Activated naive CD8-positive, alpha-beta T cell treated with anti-CD3 and anti-CD28 coated beads, Interleukin-2, amount 50 U/mL, for 16 hours (primary cell): Measurements from ENCODE around the gene CELSR3.

Experiments used
- DNase-seq: peaks from one replicate; pipeline ENCODE4 v3.0.0-alpha.2; 2020; ENCODE audit warnings: low read depth, low spot score

Gene CELSR3

DNA sequence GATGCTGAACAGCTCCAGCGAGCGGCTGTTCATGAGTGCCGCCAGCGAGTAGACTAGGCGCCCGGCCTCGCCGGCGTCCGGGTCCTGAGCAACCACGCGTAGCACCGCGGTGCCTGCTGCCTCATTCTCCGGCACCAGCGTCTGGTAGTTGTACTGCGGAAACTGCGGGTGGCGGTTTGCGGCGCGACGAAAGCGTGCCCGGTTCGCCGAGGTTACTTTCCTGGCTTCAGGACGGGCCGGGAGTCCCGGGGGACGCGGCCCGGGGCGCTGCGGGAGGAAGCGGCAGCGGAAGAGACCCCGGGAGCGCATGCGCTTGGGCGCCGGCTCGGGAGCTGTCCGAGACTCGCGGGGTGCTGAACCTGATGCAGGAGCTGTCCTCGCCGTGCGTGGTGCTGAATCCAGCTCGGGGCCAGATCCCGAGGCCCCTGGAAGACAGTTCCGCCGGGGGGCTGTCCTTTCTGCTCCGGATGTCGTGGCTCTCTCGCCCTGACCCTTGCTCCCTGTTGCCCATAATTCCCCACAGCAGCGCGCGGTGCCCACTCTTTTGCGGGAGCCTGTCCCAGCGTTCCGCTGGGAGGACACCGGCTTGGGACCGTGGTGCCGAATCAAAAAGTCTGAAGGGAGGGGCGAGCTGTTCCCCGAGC is 1.1 kb downstream of the CELSR3 start:
- peak; percentile 40 for DNase-seq

DNA sequence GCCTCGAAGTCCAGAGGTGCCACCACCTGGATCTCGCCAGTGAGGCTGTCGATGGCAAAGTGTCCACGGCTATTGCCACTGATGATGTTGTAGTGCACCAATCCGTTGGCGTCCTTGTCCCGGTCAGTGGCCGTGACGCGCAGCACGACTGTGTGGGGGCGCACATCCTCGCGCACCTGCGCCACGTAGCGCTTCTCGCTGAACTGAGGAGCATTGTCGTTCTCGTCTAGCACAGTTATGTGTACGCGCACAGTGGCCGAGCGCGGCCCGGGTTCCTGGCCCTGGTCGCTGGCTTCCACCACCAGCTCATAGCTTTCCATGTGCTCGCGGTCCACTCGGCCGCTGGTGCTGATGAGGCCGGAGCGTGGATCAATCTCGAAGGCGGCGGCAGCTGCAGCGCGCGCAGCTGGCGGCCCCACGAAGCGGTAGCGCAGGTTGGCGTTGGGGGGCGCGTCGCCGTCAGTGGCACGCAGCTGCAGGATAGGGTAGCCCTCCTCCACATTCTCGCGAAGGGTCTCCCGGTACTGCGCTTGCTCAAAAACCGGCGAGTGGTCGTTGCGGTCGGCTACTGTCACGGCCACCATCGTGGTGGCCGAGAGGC is 1.8 kb downstream of the CELSR3 start:
- no peak for DNase-seq

- DNase-seq = no peak
These were observed 5.8 kb downstream of the CELSR3 start for GRCh38 chr3:48656841-48657281.

DNA sequence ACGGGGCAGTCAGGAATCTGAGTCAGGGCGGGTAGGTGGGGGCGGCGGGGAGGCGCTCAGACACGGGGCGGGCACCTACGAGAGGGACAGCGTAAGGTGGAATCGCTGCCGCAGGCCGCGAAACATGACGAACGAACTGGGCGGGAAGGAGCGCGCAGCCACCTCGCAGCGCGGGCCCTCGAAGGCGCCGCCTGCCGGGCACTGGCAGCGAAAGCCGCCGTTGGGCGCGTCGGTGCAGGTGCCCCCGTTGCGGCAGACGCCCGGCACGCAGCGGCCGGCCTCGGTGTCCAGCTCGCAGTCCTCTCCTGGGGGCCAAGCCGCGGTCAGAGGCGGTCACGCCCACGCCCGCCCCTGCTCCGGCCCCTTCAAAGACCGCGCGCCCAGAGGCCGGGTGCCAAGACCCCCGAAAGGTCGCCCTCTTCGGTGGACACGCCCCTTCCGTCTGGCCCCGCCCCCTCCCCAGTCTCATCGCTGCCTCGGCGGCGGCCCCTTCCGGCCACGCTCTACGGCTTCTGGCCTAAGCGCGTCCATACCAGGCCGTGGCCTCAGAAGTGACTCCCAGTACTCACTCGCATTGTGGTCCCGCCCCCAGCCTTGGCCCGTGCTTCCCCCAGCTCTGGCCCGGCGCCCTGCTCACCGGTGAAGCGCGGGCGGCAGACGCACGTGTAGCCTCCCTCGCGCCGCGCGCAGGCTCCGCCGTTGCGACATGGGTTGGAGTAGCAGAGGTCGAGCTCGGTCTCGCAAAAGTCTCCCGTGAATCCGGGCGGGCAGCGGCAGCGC is 6.4 kb downstream of the CELSR3 start:
- peak; percentile 63 for DNase-seq

- DNase-seq = peak; percentile 33
These were observed 7.1 kb downstream of the CELSR3 start for GRCh38 chr3:48655606-48656005.

- no peak for DNase-seq
These were observed 7.6 kb downstream of the CELSR3 start for GRCh38 chr3:48655063-48655462.

DNA sequence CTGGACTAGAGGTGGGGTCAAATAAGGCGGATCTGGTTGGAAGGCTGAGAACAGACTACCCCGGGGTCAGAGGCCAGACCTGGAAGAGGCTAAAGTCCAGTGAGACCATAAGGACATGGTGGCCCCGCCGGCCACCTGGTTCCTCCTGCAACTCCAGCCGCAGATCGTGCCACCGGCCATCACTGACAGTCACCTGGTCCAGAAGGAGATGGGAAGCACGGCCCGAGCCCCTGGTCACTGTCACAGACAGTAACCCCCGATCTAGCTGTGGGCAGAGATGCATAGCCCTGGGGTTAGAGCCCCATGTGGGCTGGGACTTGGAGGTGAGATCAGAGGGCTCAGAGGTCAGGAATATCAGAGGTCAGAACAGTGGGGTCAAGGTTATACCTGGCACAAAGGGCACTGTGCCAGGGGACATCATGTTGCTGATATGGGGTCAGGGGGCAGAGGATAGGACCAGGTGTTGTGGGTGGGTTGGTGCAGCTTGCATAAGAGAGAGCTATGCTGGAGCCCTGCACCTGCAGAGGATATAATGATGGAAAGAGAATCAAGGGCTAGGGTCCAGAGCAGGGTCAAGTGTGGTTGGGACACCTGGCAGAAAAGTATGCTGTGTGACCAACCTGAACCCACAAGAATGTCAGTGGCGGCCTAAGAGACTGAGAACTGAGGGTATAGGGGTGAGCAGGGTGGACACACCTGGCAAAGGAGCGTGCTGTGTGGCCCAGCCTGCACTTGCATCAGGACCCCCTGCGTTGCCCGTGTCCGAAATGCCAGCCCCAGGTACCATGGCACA is 9.6 kb downstream of the CELSR3 start:
- no peak for DNase-seq

DNA sequence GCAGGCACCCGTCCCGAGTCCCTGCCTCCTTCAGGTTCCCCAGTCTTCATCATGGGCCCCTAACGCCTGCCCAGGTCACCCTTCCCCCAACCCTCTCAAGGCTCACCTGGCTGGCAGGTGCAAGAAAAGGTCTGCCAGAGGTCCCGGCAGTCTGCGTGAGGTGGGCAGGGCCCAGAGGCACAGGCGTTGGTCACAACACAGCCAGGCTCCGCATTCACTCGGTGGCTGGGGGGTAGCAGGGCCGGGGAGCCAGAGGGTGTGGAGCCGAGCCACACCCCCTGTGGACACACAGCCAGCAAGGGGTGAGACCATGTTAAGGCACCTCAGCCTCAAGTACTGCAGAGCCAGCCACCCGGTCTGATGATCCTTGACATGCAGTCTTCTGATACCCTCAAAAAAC is 10.9 kb downstream of the CELSR3 start:
- DNase-seq = no peak

DNA sequence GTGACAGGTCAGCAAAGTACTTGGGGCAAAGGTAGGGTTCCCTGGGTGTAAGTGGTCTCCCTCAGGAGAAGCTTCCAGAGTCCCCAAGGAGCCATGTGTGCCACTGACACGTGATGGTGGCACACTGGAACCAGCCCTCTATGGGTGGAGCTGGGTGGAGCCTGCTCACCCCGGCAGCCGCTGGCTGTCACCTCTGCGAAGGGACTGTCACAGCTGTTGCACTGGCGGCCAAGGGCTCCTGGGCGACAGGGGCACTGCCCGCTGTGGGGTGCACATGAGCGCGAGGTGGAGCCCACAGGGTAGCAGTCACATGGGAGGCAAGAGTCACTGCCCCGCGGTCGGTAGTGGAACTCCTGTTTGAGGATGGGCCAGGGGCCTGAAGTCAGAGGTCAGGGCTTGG is 12.0 kb downstream of the CELSR3 start:
- DNase-seq = no peak

DNA sequence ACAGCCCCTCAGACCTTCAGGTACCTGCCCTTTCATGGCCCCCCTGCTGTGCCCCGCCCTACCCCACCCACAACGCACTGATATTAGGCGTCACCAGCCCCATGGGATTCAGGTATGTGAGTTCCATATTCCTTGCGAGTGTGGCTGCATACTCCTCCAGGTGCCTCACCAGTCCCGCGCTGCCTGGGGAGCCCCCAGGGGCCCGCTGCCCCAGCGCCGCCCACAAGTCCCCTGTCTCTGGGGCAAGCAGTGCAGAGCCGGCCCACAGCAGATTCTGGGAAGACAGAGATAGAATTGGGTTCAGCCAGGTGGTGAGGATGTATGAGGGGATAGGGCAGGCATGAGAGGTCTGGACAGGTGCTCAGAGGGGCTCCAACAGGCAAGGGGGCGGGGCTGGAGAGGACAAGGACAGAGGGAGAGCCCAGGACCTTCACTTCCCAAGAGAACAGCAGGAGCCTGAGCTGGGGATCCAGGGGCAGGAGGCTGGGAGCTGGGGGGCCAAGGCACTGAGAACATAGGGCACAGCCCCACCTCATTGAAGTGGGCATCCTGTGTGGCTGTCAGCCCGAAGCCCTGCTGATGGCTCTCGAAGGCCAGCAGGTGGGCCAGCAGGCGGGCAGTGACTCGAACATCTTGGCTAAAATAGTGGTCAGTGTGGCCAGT is 14.4 kb downstream of the CELSR3 start:
- no peak for DNase-seq

- no peak for DNase-seq
These were observed 15.0 kb downstream of the CELSR3 start for GRCh38 chr3:48647714-48648113.

- no peak for DNase-seq
These were observed 17.6 kb downstream of the CELSR3 start for GRCh38 chr3:48644898-48645760.

DNA sequence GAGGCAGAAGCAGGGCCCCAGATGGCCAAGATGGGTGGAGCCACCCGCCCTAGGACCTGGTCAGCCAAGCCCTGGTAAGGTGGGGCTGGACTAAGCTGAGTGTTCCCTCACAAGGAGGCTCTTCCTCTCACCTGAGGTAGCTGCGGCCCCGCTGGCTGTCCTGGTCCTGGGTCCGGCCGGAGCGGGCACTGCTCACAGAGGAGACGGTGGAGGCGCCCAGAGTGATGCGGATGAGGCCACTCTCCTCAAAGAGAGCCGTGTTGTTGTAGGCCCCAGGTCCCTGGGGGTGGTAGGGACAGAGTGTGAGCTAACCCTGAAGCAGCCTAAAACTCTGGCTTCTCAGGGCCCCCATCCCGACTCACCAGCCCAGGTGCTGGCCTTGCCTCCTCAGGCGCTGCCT is 20.1 kb downstream of the CELSR3 start:
- DNase-seq = no peak

DNA sequence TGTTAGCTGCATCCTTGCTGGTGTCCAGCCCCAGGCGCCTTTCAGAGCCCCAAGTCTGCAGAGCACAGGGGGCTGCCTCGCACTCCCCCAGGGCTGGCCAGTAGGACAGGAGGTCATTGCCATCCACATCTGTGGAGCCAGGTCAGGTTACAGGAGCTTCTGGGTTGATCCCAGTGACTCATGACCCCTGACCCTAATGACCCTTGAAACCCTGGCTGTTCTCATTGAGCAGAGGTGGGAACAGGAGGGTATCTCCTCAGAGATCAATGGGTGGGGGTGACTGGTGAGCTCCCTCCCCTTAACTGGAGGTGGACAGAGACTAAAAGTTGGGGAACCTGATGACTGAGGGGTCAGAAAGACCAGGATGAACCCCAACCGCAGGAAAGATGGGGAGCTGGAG is 21.3 kb downstream of the CELSR3 start:
- DNase-seq = no peak

- no peak for DNase-seq
These were observed 22.6 kb downstream of the CELSR3 start for GRCh38 chr3:48639944-48640606.

DNA sequence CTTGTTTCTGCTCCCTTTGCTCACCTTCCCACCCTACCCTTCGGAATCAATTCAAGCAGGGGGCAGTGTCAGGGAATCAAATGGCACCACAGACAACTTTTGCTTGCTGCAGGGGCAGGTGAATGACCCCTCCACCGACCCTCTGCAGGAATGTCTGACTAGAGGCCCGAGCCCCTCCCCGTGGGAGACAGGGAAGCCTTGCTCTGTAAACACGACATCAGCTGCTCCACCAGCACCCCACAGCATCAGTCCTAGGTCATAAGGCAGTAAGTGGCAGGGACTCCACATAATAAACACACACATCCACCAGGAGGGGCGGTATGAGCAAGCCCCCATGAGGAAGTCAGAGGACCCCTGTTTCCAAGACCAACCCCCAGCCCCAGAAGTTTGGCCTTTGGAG is 25.4 kb downstream of the CELSR3 start:
- DNase-seq = no peak

DNA sequence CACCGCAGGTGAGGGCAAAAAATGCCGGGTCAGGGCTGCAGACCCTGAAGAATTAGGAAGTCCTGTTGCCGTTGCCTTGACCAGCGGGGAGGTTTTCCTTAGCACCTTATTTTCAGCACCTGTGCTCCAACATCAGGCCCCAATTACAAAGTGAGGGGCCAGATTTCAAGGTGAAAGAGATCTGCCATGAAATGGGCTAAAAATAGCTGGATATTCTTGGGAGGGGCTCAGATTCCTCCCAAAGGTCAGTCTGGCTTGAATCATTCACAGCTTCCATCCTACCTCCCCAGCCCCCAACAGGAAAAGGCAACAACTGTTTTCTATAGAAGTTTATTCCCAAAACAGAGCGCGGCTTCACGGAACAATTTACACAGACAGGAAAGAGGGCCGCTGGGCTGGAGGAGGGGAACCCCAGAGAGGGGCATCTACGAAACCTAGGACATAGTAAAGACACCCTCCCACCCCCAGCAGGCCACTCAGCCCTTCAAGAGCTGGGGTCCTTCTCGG is 26.5 kb downstream of the CELSR3 start:
- DNase-seq = no peak

DNA sequence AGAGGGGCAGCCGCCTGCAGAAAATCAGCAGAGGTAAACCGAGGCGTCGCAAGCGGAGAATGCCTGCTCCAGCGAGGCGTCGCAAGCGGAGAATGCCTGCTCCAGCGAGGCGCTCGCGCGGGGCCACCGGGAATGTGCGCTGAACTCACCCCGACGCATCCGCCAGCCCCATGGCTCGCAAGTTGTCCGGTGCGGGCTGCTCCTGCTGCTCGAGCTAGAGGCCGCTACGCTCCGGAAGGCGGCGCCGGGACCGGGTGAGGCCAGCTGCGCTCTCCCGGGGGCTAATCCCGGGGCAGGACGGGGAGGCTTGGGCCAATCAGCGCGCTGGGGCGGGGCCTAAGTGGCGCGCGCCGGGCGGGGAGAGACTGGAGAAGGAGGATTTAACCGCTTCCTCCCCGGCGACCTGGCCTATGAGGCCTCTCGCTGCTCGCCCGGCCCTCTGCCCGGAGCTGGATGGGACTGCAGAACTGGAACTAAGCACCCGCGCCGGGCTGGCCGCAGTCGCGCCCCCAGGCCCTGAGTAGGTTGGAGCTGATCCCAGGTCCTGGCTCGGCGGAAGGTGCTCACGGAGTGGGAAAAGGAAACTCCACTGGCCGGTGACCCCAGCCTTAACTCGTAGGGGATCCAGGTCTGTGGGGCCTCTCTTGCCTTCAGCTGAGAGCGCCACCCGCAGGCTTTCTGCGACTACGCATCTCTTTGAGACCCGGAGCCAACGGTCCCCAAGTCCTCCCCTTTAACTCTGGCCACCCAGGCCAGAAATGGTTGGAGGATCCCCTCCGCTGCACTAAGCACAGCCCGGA is 27.3 kb downstream of the CELSR3 start, which contains the start of gene SLC26A6:
Gene SLC26A6, minus strand, starts transcription at position 240 of the 800 bp plus-strand sequence. Its CDS starts 68 bp downstream, at position 172.
- DNase-seq = peak; percentile 84
